Pancreas (tissue), 10 donors: ENCODE measurements around the gene FAM120A. TPM values are rescaled to one million over a fixed set of nuclear protein-coding genes. Genes with fewer than 3 reads are reported as not detected.
A peak's percentile ranks its signal among the peaks of the same experiment; 100 is the strongest.

Experiments
- ATAC-seq, 4 donors: fragments of 200-7000 bp; cut with Tn5 transposase; one replicate each; pipeline versions ENCODE4 v1.8.0 to v1.9.1; 2020; ENCODE audit warnings: mild to moderate bottlenecking in 4 of 4, moderate library complexity in 4 of 4
- DNase-seq, 6 donors: peaks; one replicate each; pipeline ENCODE4 v3.0.0-alpha.2; 2020
- FAIRE-seq: peaks from 2 replicates; lab custom pipeline; 2012; peaks lifted over from hg19 to GRCh38; lab: Jason Lieb, UNC
- H3K27ac ChIP-seq, 4 donors: fragments of 200-600 bp; sonication (generic); 1 replicate in 3 of 4; 2 replicates in 1 of 4; pipeline versions ENCODE4 v1.5.0 to v1.8.0; 2020
- H3K27me3 ChIP-seq, 4 donors: fragments of 200-600 bp; one replicate each; pipeline ENCODE4 v1.8.0; 2021
- H3K36me3 ChIP-seq, 3 donors: fragments of 200-600 bp; sonication (generic) in 1 of 3; one replicate each; pipeline versions ENCODE4 v1.5.0 to v1.8.0; 2020 to 2021
- H3K4me1 ChIP-seq, 3 donors: fragments of 200-600 bp; one replicate each; pipeline ENCODE4 v1.8.0; 2021
- H3K4me3 ChIP-seq, 4 donors: fragments of 200-600 bp; sonication (generic) in 2 of 4; one replicate each; pipeline versions ENCODE4 v1.5.0 to v1.8.0; 2020 to 2021
- H3K9me3 ChIP-seq, 4 donors: fragments of 200-600 bp; one replicate each; pipeline ENCODE4 v1.8.0; 2021
- WGBS, 2 donors: extraction: QIAGEN DNeasy Blood & Tissue Kit; methylation state at CpG; one replicate each; pipeline ENCODE4 v1.1.7; 2013; 5-methylcytosine and 5-hydroxymethylcytosine counted together
- intact Hi-C, 3 donors: fragments of 100-400 bp; cut with DNase I; formaldehyde crosslinking; loops; one replicate each; pipeline versions ENCODE4 v1.11.1 to v1.14.2; 2022
- polyA plus RNA-seq, 2 donors: library from polyadenylated mRNA; stranded (reverse); fragments of 200-250 nt; gene quantifications; one replicate each; pipeline ENCODE4 v1.2.3, GENCODE V29; 2013
- total RNA-seq, 6 donors: library from RNA; stranded (reverse); fragmentation: NEBNext Ultra II Directional in 4 of 6; extraction: Animal tissue kit (Norgen Biotek cat#: 25700) in 4 of 6; gene quantifications; one replicate each; pipeline versions ENCODE4 v1.2.1 to v1.2.4, GENCODE V29; 2021 to 2023
- TF ChIP-seq, protein P1 (sequence below), 4 donors: fragments of 200-600 bp; sonication (generic) in 3 of 4; IDR thresholded peaks; one replicate each; pipeline versions ENCODE4 v1.5.0 to v1.8.0; 2021; ENCODE audit warnings: antibody characterized with exemption in 4 of 4
- donor health status: healthy with polysubstance abuse.
- donor health status: DM: no; HTN: no; CAD: no; lungs with moderate emphysema.
- donor health status: DM: no; HTN: no; CAD: no.
- donor health status: control.
- donor health status: control.
- donor health status: Bipolar disorder and iron deficiency.
- donor health status: DM: yes; HTN: yes; CAD: no.
- donor health status: DM: no; HTN: no; CAD: no.
- donor health status: DM: no; HTN: no; CAD: no.
- donor health status: DM: yes; HTN: yes; CAD: no.

The FAM120A gene
- total and polyA plus RNA-seq, 8 donors: 24.2 to 66.4 (median 54.0) TPM

DNA sequence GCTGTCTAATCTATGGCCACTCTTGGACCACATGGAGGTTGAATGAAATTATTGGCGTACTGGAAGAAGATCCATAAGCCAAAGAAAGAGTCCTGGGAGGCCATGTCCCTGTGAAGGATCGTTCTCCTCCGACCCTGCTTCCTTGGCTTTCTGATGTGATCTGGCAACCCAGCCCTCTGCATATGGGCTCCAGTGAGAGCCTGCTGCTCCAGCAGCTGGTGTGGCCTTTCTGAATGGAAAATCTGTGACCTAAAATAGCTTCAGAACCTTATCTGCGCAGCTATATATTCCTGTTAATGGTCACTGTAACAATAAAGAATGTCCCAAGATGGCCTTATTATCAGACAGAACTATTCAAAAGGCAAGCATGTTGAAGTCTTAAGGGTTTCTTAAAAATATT is 84.7 kb downstream of the FAM120A start:
- H3K27ac ChIP-seq: no peak overlapping the region
- no peak overlapping the region for H3K4me3 ChIP-seq
- ATAC-seq (no peak), FAIRE-seq (no peak), DNase-seq (no peak)
- H3K27me3 ChIP-seq: no peaks in the 10 kb centered on the region
- WGBS, 2 donors: 75 to 87% methylated on average over 4 of the region's 4 CpGs
- TF ChIP-seq, protein P1, sequence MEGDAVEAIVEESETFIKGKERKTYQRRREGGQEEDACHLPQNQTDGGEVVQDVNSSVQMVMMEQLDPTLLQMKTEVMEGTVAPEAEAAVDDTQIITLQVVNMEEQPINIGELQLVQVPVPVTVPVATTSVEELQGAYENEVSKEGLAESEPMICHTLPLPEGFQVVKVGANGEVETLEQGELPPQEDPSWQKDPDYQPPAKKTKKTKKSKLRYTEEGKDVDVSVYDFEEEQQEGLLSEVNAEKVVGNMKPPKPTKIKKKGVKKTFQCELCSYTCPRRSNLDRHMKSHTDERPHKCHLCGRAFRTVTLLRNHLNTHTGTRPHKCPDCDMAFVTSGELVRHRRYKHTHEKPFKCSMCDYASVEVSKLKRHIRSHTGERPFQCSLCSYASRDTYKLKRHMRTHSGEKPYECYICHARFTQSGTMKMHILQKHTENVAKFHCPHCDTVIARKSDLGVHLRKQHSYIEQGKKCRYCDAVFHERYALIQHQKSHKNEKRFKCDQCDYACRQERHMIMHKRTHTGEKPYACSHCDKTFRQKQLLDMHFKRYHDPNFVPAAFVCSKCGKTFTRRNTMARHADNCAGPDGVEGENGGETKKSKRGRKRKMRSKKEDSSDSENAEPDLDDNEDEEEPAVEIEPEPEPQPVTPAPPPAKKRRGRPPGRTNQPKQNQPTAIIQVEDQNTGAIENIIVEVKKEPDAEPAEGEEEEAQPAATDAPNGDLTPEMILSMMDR (IDR thresholded peaks at IDR 0.05): no peak
- peaks cover 0 to under 1% (median under 1%) of the 10 kb centered on the region in 3 donors for H3K4me1 ChIP-seq
- no peaks in the 10 kb centered on the region for H3K9me3 ChIP-seq
- peaks cover 0 to 31% (median 4%) of the 10 kb centered on the region in 3 donors for H3K36me3 ChIP-seq
- intact Hi-C loops: loop anchor here in 1 of 3 donors (10.0 kb wide), 1 partner anchor 51 kb away; no protein-coding TSS in a partner anchor

DNA sequence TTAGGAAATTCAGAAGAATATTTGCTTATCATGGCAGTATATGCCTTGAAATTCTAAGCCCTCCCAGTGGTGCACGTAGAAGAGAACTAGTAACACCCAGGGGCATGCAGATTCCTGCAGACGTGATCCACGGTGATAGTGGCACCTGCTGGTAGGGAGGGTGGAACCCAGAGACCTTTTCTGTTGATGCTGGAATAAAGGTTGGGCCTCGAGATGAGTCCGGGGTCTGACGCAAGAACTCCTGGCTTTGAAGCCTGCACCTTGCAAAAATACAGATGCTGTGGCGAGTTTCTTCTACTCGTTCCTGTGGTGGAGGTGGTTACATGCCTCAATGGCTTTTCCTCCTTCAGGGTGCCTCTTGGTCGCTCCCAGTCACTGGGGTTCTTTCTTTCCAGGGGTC is 85.4 kb downstream of the FAM120A start:
- Histone ChIP-seq H3K27me3 (no peaks in the 10 kb centered on the region), H3K4me1 (peaks cover 0 to 7% (median 4%) of the 10 kb centered on the region in 3 donors), H3K36me3 (peaks cover 0 to 26% (median 4%) of the 10 kb centered on the region in 3 donors), H3K27ac (no peak overlapping the region), H3K9me3 (no peaks in the 10 kb centered on the region), H3K4me3 (no peak overlapping the region)
- FAIRE-seq (no peak), DNase-seq (no peak), ATAC-seq (no peak)
- TF ChIP-seq, protein P1 (IDR thresholded peaks at IDR 0.05): no peak
- WGBS, 2 donors: 83 to 87% methylated on average over 9 of the region's 9 CpGs
- intact Hi-C loops: loop anchor here in 1 of 3 donors (10.0 kb wide), 1 partner anchor 52 kb away; no protein-coding TSS in a partner anchor

DNA sequence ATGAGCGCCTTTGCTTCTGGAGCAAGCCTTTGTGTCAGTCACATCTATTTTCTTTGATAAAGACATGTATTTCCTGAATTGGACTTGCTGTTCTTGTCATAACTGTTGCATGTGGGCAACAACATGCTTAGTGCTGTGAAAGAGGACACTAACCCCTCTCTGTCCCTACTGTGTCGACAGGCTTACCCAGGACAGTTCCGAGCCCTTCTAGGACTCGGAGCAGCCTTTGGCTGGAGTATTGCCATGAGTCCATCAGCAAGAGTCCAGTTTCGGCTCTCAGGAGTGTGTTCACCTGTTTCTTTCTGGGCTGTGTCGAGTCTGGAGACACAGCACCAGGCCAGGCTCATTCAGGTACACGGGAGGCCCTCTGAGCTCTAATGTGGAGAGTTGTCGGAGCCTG is 88.8 kb downstream of the FAM120A start:
- H3K9me3 ChIP-seq: no peaks in the 10 kb centered on the region
- intact Hi-C loops: no loop called here
- ATAC-seq: no peak
- no peak for DNase-seq
- peaks cover 0 to 9% (median 4%) of the 10 kb centered on the region in 3 donors for H3K4me1 ChIP-seq
- H3K27ac ChIP-seq: no peak overlapping the region
- H3K36me3 ChIP-seq: peaks cover 0 to 22% (median 0%) of the 10 kb centered on the region in 3 donors
- H3K4me3 ChIP-seq: no peak overlapping the region
- TF ChIP-seq, protein P1 (IDR thresholded peaks at IDR 0.05): no peak
- H3K27me3 ChIP-seq: no peaks in the 10 kb centered on the region
- 92 to 97% methylated on average over 8 of the region's 8 CpGs for WGBS, 2 donors
- no peak for FAIRE-seq

DNA sequence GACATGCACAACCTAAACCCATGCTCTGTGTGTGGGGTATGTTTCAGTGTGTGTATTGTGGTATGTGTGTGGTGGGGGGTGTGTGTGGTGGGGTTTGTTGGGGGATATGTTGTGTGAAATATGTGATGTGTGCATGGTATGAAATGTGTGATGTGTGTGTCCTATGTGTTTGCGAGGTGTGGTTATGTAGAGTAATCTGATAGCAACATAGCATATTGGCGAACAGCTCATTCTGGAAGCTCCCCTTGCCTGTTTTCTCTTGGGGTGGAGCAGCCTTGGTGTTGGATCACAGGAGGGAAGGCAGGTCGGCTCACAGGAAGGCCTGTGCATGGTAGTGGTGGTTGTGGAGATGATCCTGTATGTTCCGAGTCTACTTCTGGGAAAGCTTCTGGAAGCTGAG is 89.5 kb downstream of the FAM120A start:
- TF ChIP-seq, protein P1 (IDR thresholded peaks at IDR 0.05): no peak
- DNase-seq: no peak
- no peak for FAIRE-seq
- H3K4me1 ChIP-seq: peaks cover 0 to 9% (median 4%) of the 10 kb centered on the region in 3 donors
- no peak overlapping the region for H3K4me3 ChIP-seq
- peaks cover 0 to 21% (median 0%) of the 10 kb centered on the region in 3 donors for H3K36me3 ChIP-seq
- WGBS, 2 donors: 82 to 85% methylated on average over 4 of the region's 4 CpGs
- intact Hi-C loops: no loop called here
- H3K27me3 ChIP-seq: no peaks in the 10 kb centered on the region
- no peak overlapping the region for H3K27ac ChIP-seq
- no peaks in the 10 kb centered on the region for H3K9me3 ChIP-seq
- peak in 1 of 4 donors; percentile 30 for ATAC-seq

DNA sequence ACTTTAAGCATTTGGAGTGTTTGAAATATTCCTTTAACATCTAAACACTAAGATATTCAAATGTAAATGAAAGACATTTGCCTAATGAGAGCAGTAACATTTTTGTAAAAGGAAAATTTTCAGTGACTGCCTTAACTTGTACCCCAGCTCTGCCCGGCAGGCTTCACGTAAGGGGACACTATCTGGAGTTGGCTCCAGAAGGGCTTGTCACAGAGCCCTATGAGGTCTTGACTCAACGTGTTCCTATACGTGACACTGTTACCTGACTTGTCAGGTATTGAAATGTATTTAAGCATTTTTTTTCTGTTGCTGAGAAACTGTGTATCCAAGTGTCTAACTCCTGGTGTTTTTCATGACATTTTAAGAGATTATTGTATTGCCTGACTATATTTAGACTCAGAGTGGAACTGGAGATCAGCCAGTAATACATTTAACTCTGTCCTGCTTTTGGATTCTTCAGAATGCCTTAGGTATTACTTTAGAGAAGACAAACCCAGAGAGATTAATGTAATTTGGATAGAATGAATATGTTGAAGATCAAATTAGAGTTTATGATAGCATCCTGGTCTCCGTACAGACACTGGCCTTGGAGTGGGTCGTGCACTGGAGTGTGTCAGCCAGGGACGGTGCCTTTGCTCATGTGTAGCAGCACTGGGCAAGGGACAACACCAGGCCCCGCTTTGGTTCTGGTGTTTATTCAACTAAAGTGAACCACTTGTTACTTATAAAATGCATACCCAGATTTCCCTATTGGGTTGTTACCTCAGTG is 90.3 kb downstream of the FAM120A start:
- Histone ChIP-seq H3K9me3 (no peaks in the 10 kb centered on the region), H3K4me3 (no peak overlapping the region), H3K36me3 (peaks cover 0 to 19% (median 0%) of the 10 kb centered on the region in 3 donors), H3K27ac (no peak overlapping the region), H3K4me1 (peaks cover 0 to 9% (median 4%) of the 10 kb centered on the region in 3 donors), H3K27me3 (no peaks in the 10 kb centered on the region)
- DNase-seq (no peak), FAIRE-seq (no peak), ATAC-seq (peak in 3 of 4 donors; percentile 28 to 52 (median 45))
- 42 to 48% methylated on average over 8 of the region's 8 CpGs for WGBS, 2 donors
- intact Hi-C loops: no loop called here
- TF ChIP-seq, protein P1 (IDR thresholded peaks at IDR 0.05): no peak
